Tibial nerve (tissue), 4 donors: Measurements from ENCODE around the gene GOT2. TPM values are rescaled to one million over a fixed set of nuclear protein-coding genes. Genes with fewer than 3 reads are reported as not detected.
"Not testable (repeated sequence)": the region's sequence is repeated elsewhere in the genome, so short reads cannot be mapped to it uniquely, and the experiment has no call there.

ENCODE experiments used
- DNase-seq, 2 donors: peaks; one replicate each; pipeline ENCODE4 v3.0.0-alpha.2; 2019; ENCODE audit warnings: low spot score in 2 of 2
- H3K27ac ChIP-seq, 4 donors: fragments of 200-600 bp; sonication (generic) in 3 of 4; one replicate each; pipeline ENCODE4 v1.5.1; 2017 to 2019; ENCODE audit warnings: mild to moderate bottlenecking in 1 of 4
- H3K27me3 ChIP-seq, 2 donors: fragments of 200-600 bp; sonication (generic) in 1 of 2; one replicate each; pipeline versions ENCODE4 v1.5.1 to v1.6.0; 2017 to 2019
- H3K36me3 ChIP-seq, 3 donors: fragments of 200-600 bp; sonication (generic); one replicate each; pipeline ENCODE4 v1.5.1; 2018 to 2019
- H3K4me1 ChIP-seq, 4 donors: fragments of 200-600 bp; sonication (generic) in 3 of 4; one replicate each; pipeline ENCODE4 v1.5.1; 2017 to 2019
- H3K4me3 ChIP-seq, 4 donors: fragments of 200-600 bp; sonication (generic) in 3 of 4; one replicate each; pipeline ENCODE4 v1.5.1; 2017 to 2019; ENCODE audit warnings: mild to moderate bottlenecking in 1 of 4, moderate library complexity in 1 of 4
- H3K9me3 ChIP-seq, 4 donors: fragments of 200-600 bp; sonication (generic) in 3 of 4; one replicate each; pipeline ENCODE4 v1.5.1; 2017 to 2019
- EP300 ChIP-seq, 2 donors: sonication (generic); formaldehyde crosslinking; IDR thresholded peaks; one replicate each; pipeline ENCODE4 v1.6.1; 2017; ENCODE audit warnings: antibody characterized with exemption in 2 of 2, mild to moderate bottlenecking in 1 of 2
- POLR2A ChIP-seq, 2 donors: fragments of 450-650 bp; IDR thresholded peaks; one replicate each; pipeline ENCODE4 v1.6.1; 2017; ENCODE audit warnings: antibody characterized with exemption in 2 of 2, mild to moderate bottlenecking in 2 of 2, moderate library complexity in 2 of 2
- WGBS, 2 donors: methylation state at CpG; one replicate each; pipeline ENCODE4 v1.1.5; 2018; 5-methylcytosine and 5-hydroxymethylcytosine counted together
- total RNA-seq, 4 donors: library from RNA; depleted of rRNA; stranded (reverse); fragments of >200 nt; gene quantifications; one replicate each; pipeline ENCODE4 v1.1.0, GENCODE V29; 2016
- TF ChIP-seq, protein P1 (sequence below), 5 experiments: fragments of 200-600 bp in 3 of 5; fragments of 450-650 bp in 2 of 5; sonication (generic) in 3 of 5; IDR thresholded peaks; one replicate each; pipeline ENCODE4 v1.5.1; 2016 to 2019; ENCODE audit warnings: antibody characterized with exemption in 5 of 5, mild to moderate bottlenecking in 3 of 5, moderate library complexity in 2 of 5

GOT2 gene
- 10 to 100 TPM; 29.7 to 54.2 (median 34.2) TPM for total RNA-seq

DNA sequence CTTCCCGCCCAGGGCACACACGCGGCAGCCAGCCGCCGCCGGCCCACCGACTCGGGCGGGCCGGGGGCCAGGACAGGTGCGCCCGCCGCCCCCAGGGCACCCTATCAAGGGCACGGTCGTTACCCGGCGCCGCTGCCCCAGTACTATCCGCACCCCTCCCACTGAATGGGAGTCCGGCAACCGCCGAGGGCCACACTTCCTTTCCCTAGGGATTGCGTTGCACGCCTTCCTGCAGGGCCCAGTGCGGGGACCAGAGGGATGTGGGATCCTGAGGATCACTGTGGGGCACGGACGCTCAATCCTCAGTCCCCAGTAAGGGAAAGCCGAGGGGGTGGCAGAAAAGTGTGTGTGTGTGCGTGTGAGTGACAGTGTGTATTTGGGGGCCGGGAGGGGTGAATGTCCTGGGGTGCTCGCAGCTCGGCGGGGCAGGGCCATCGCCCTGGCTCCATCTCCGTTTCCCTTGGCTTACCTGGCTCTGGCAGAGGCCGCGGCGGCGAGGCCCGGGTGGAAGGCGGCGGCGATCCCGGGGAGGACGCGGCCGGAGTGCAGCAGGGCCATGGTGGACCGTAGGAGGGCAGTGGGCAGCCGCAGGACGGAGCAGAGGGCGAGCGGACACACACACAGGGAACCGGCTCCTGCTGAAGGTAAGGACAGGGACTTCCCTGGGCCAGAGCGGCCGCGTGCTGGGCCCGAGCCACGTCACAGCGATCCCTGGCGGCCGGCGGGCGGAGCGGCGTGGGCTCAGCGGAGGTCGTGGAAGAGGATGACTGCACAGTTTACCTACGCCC, at the start of gene GOT2:
Gene GOT2 (minus strand): TSS at position 646 of the 788 bp plus-strand sequence. CDS start 88 bp downstream, at position 558.
- TF ChIP-seq, protein P1, sequence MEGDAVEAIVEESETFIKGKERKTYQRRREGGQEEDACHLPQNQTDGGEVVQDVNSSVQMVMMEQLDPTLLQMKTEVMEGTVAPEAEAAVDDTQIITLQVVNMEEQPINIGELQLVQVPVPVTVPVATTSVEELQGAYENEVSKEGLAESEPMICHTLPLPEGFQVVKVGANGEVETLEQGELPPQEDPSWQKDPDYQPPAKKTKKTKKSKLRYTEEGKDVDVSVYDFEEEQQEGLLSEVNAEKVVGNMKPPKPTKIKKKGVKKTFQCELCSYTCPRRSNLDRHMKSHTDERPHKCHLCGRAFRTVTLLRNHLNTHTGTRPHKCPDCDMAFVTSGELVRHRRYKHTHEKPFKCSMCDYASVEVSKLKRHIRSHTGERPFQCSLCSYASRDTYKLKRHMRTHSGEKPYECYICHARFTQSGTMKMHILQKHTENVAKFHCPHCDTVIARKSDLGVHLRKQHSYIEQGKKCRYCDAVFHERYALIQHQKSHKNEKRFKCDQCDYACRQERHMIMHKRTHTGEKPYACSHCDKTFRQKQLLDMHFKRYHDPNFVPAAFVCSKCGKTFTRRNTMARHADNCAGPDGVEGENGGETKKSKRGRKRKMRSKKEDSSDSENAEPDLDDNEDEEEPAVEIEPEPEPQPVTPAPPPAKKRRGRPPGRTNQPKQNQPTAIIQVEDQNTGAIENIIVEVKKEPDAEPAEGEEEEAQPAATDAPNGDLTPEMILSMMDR (IDR thresholded peaks at IDR 0.05): peak; percentile 76 to 92 (median 89)
- TF ChIP-seq EP300 (IDR thresholded peaks at IDR 0.05) (peak in 1 of 2 donors; percentile 65), POLR2A (IDR thresholded peaks at IDR 0.05) (no peak)
- DNase-seq: peak; percentile 35 to 61
- 0% methylated on average over 41 to 53 of the region's 68 CpGs for WGBS, 2 donors
- H3K36me3 ChIP-seq: no peaks in the 10 kb centered on the region
- no peaks in the 10 kb centered on the region for H3K27me3 ChIP-seq
- H3K9me3 ChIP-seq: no peaks in the 10 kb centered on the region
- peaks cover 0 to 26% (median 8%) of the 10 kb centered on the region in 4 donors for H3K4me1 ChIP-seq
- peak within 1 kb of the TSS in 3 of 4 donors; percentile 67 to 80 (median 74) for H3K27ac ChIP-seq
- H3K4me3 ChIP-seq: peak within 1 kb of the TSS; percentile 59 to 97 (median 78)

DNA sequence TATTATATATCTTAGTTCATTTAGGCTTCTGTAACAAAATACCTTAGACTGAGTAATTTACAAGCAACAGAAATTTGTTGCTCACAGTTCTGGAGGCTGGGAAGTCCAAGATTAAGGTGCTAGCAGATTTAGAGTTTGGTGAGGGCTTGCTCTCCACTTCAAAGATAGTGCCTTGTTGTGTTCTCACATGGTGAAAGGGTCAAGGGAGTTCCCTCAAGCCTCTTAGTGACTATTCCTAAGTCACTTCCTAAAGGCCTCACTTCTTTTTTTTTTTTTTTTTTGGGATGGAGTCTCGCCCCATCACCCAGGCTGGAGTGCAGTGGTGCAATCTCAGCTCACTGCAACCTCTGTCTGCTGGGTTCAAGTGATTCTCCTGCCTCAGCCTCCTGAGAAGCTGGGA, 45.2 kb upstream of the GOT2 start:
- not testable (repeated sequence) for H3K27me3 ChIP-seq, H3K4me1 ChIP-seq, H3K36me3 ChIP-seq, H3K27ac ChIP-seq, H3K4me3 ChIP-seq, DNase-seq, H3K9me3 ChIP-seq
- WGBS, 2 donors: 75 to 100% methylated on average over 1 of the region's 1 CpG

DNA sequence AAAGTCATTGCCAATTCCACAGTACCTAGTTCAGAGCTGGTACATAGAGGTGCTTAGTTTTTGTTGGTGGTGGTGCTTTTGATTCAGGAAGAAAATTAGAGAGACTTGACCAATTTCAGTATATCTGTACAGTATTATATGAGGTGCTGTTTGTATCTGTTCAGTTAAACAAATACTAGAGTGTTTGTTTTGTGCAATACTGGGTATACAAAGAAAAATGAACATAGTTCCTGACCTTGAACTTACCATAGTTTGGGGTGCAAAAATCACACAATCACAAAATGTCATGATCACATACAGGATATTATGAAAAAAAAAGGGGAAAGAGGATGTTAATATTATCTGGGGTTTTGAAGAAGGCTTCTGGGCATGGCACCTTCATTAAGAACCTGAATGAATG, 39.8 kb upstream of the GOT2 start:
- H3K9me3 ChIP-seq: no peaks in the 10 kb centered on the region
- TF ChIP-seq EP300 (IDR thresholded peaks at IDR 0.05): no peak
- no peak for TF ChIP-seq POLR2A (IDR thresholded peaks at IDR 0.05)
- TF ChIP-seq, protein P1 (IDR thresholded peaks at IDR 0.05): no peak
- no peak overlapping the region for H3K4me3 ChIP-seq
- no peaks in the 10 kb centered on the region for H3K27me3 ChIP-seq
- no peak for DNase-seq
- no peak overlapping the region for H3K27ac ChIP-seq
- H3K36me3 ChIP-seq: no peaks in the 10 kb centered on the region
- H3K4me1 ChIP-seq: no peaks in the 10 kb centered on the region

DNA sequence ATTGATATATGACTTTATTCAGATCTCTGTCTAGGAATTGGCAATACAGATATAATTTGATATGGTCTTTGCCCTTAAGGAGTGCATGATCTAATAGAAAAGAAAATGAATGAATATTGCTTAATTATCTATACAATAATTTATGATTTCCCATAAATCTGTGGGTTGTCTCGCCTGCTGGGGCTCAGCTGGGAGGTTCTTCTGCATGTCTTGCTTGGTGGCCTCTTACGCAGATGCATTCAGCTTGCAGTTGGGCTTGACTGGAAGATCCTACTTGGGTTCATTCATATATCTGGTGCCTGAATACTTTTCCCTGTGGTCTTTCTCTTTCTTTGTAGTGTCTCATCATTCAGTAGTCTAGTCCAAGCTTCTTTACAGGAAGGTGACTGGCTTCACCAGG, 34.0 kb upstream of the GOT2 start:
- Histone ChIP-seq H3K27ac (no peak overlapping the region), H3K4me1 (no peaks in the 10 kb centered on the region), H3K4me3 (no peak overlapping the region), H3K36me3 (no peaks in the 10 kb centered on the region), H3K27me3 (no peaks in the 10 kb centered on the region), H3K9me3 (no peaks in the 10 kb centered on the region)
- no peak for DNase-seq
- TF ChIP-seq POLR2A (IDR thresholded peaks at IDR 0.05) (no peak), EP300 (IDR thresholded peaks at IDR 0.05) (no peak)
- TF ChIP-seq, protein P1 (IDR thresholded peaks at IDR 0.05): no peak
- WGBS, 2 donors: 46 to 90% methylated on average over 2 of the region's 2 CpGs

DNA sequence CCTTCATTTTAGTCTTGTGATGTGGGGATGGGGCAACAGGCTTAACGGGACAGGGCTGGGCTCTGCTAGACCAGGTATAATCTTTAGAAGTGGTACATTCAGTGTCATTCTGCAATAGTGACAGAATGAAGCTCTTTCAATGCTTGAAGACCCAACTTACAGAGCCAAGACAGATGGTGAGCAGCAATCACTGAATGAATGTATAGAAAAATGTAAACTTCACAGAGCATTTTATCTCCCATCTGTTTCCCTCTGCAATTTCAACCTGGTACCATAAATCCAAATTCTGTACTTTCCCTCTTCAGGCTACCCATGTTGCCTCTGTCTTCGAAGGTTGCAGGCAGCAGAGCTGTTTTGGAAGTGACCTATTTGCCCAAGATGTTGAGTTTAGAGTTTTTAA, 33.5 kb upstream of the GOT2 start:
- Histone ChIP-seq H3K4me1 (no peaks in the 10 kb centered on the region), H3K36me3 (no peaks in the 10 kb centered on the region), H3K9me3 (no peaks in the 10 kb centered on the region), H3K27me3 (no peaks in the 10 kb centered on the region), H3K4me3 (no peak overlapping the region), H3K27ac (no peak overlapping the region)
- no peak for TF ChIP-seq POLR2A (IDR thresholded peaks at IDR 0.05)
- no peak for TF ChIP-seq EP300 (IDR thresholded peaks at IDR 0.05)
- TF ChIP-seq, protein P1 (IDR thresholded peaks at IDR 0.05): no peak
- 80 to 85% methylated on average over 2 of the region's 2 CpGs for WGBS, 2 donors
- no peak for DNase-seq
